HG02885 (cell line): Measurements from ENCODE around the gene TSPAN8.
"Not testable (repeated sequence)": the region's sequence is repeated elsewhere in the genome, so short reads cannot be mapped to it uniquely, and the experiment has no call there.

Experiments
- ATAC-seq: cut with Tn5 transposase; IDR thresholded peaks from one replicate; pipeline ENCODE4 v1.9.1; 2021; ENCODE audit warnings: mild to moderate bottlenecking; ENCODE audit not compliant: unreplicated experiment, poor library complexity

The TSPAN8 gene

DNA sequence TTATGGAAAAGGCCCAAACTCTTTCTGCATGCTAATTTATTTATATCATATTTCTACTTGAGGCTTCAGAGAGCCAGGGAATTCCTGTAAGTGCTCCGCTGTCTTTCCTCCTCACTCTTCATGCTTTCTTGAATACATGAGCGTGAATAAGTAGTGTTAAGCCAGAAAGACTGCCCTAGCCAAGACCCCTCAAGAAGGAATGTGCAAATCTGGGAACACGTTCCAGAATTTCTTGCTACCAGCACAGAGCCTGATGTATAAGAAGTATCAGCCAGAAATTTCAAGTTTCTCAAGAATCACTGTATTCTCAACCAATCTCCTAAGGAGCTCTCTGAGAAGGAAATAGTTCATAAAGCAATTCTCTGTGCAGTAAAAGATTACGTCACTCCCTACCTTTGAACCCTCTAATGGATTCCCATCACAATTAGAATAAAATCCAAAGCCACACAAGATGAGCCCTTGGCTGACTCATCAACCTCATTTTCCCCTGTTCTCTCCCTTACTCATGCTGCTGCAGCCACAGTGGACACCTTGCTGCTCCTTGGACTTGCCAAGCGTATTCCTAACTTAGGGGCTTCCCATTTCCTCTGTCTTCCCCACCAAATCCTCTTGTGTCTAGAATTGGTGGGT is 6.9 kb upstream of the TSPAN8 start:
- ATAC-seq: no peak

DNA sequence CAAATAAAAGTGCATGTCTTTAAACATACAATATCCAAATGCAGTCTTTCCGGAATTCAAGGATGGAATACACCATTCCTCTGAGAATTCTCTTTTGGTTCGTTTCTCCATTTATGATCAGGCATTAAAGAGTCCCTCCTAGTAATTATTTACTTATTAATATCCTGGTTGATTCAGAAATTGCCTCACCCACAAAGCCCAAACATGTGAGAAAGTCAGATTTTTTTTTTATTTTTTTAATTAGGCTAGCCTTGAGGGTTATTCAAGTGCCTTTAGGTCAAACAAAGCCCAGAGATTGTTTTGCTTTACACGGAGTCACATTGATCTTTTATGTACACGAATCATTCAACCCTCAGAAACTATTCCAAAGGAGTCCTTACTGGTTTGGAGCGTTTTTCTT is 6.4 kb upstream of the TSPAN8 start:
- ATAC-seq: no peak

DNA sequence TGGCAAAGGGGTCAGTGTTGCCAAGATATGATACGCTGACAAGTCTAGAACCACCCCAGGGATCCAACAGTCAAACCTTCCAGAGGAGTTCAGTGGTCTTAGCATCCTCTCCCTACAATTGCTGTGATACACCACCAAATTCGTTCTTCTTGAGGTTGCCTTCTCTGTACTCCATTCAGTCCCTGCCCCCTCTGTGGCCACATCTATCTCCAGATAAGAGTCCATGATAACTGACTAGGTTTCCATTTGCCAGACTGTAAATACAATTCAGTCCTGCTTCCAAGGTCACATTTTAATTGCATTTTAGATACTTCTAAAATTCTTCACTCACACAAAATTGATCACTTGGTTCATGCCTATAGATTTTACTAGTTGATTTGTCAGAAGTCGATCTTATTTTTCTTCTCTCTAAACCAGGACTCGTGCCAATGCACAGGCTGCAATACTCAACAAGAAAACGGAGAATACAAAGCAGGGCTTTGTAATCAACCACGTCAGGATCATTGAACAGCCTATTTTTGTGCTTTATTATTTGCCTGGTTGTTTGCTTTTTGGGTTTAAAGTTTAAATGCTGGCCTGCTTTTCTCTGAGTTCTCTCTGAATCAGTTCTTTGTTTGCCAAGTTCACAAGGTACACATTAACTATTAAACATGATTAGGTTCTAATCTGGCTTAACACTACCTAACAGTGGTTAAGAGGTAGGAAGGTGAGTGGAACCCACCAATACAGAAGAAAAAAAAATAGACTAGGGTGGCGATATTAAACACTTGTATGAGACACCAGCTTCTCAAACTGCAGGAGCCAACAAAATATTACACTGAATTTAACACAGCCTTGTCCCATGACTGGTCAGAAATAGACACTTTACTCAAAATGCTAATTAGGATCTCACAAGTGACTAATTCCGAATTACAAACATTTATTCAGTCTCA is 5.3 kb upstream of the TSPAN8 start:
- no peak for ATAC-seq

DNA sequence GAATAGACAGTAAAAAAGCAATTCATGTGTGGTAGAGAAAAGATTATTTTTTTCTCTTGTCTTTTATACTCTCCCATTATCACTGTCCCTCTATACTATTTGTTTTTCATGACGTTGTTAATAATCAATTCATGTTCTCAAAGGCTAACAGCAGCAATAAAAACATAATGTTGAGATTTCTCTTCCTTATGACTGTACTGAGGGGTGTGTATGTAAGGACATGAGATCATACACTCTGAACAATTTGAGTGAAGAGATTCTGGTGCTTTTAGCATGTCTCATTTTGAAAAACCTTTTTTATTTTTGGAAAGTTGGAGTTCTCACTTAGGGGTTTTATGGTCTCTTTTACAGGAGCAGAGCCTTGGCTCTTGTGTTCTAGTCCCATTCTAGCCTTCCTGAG is 3.8 kb upstream of the TSPAN8 start:
- ATAC-seq: no peak

DNA sequence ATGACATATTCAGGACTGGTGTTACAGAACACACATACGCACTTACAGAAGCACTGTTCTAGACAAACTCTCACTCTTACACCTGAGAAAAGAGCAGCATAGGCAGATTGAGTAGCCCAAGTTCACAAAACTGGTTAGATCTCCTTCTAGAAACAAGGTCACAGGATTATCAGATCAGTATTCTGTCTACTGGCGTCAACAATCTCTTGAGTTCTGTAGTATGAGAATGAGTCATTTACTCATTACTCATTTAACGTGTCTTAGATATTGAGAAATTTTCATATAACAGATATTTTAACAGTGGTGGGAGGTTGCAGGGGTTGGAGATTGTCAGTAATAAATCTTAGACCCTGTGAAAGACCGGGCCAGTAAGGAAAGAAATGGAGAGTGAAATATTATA is 2.8 kb upstream of the TSPAN8 start:
- no peak for ATAC-seq

DNA sequence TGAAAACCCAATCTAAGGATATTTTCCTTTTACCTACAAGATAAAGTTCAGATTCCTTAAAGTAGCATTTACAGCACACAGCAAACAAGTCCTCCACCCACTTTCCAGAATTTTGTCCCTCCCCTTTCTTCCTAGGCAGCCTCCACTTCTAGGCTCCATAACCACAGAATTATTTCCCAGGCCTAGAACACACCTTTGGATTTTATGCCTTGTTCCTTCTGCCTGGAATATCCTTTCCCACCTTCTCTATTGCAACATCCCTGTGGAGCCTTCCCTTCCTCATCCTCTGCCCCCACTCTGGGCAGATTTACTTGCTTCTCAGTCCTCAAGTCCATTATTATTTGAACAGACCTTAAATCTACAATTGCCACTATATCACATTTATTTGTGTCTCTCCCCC is 2.1 kb upstream of the TSPAN8 start:
- ATAC-seq: no peak

DNA sequence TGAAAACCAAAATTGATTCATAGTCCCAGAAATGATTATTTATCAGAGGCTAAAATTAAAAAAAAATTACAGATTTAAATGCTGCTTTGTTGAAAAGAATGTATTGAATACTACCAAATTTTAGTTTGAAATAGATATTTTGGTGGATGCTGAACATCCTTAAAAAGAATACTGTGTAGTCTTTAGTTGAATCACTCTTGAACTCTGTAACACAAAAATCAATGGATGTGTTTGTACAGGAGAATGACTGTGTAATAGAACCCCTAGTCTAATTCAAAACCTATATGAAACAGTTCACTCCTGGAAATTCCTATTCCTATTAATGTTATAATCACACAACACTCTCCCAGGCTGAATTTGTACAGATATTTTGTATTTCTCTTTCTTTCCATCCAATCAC is 1.5 kb upstream of the TSPAN8 start:
- ATAC-seq: no peak

DNA sequence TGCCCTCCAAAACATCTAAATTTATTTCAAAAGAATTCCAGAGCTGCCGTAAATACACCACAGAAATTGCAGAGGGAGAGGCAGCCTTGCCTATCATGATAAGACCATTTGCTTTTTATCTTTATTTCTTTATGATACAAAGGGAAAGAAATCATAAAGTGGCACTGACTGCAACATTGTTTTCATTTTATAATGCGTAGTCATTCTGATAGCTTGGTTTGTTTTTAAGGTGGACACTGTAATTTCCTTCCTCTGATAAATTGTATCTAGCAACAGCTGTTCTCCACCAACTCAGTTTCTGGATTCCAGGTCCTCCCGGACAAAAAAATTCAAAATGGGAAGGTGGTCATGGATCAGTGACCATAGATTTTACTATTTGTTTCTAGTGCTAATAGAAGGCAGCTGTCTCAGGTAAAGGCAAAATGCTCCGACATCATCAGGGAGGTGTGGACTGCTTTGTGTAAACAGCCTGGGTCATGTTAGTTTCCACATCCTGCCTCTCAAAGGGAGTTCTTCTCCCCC is 623 bp upstream of the TSPAN8 start:
- no peak for ATAC-seq

DNA sequence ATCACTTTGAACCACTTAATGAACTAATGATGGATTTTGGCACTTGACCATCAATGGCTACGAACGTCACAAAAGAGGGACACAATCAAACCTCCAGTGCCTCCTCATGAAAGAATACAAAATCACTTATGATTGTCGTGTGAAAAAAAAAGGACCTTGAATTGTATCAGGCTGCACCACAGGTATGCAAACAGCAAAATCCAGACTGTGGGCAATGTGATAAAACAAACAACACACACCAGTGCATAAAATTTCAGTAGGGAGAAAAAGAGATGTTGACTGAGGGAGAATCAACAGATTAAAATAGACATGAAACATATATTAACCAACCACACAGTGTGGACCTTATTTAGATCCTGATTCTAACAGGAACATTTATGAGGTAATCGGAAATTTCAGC is 2.6 kb downstream of the TSPAN8 start:
- no peak for ATAC-seq

DNA sequence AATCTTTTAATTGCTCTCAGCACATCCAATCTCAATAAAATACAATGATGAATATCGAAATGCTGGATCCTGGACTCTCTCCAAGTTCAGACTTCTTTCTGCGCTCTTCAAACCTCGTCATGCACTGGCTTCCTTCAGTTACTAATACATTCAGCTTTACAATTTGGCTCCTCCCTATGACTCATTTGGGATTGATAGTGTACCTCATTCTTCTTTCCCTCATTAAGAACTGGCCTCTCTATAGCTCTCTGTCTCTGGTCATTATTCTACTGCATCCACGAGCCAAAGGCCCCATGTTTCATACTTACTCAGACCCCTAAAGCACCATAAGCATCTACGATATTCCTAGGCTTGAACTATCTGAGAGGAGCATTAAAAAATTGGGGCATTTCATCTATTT is 4.9 kb downstream of the TSPAN8 start:
- no peak for ATAC-seq

DNA sequence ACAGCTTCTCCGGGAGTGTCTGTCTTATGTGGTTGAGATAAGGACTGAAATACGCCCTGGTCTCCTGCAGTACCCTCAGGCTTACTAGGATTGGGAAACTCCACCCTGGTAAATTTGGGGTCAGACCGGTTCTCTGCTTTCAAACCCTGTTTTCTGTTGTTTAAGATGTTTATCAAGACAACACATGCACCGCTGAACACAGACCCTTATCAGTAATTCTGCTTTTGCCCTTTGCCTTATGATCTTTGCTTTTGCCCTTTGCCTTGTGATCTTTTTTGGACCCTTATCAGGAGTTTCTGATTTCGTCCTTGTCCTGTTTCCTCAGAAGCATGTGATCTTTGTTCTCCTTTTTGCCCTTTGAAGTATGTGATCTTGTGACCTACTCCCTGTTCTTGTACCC is 7.8 kb downstream of the TSPAN8 start:
- ATAC-seq: not testable (repeated sequence)

DNA sequence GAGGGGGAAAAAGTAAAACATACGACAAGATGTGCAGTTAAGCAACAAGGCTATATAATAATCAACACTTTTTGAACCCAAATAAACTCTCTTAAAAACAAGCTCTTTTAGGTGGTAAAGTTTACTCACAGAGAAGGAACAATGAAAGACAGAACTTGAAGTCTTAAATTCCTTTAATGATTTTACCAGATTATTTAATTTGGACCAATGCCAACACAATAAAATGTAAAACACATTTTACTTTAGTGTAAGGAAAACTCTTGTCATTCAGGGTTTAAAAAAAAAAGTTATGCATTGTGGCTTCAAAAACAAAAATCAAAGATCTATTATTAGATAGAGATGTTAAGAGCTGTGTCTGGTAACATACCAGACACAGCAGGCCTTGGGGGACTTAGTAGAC is 13.1 kb downstream of the TSPAN8 start:
- no peak for ATAC-seq

DNA sequence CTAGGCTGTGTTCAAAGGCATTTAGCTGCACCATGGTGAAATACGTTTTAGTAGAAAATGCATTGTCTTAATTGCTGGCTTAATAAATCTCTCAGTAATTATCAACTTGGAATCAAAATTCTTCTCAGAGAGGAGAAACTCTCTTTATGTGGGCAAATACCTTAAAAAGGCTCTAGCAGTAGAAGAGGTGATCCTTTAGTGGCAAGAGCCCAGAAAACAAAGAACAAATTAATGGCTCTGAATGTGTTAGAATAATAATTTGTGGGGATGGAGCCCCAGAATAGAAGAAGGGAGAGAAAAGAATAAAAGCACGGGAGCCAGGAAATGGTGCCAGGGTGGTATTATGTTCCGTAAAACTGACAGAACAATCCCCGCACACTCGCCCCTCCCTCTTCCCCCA is 14.8 kb downstream of the TSPAN8 start:
- ATAC-seq: no peak

DNA sequence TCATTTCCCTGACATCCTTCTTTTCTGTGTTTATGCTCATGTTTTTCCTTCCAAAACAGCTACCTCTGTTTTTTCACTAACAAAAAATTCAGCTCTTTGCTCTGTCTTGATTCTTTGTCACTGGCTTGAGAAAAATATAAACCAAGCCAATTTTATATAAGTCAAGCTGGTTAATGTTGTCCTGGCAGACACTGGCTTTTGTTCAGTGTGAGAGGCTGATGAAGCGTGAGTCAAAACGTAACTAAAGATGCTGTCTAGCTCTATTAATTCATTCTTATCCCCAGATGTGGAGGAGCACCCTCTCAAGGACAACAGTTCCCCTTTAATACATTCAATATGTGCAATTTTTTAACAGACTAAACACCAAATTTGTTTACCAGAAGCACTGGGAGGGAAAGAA is 15.8 kb downstream of the TSPAN8 start:
- ATAC-seq: no peak

DNA sequence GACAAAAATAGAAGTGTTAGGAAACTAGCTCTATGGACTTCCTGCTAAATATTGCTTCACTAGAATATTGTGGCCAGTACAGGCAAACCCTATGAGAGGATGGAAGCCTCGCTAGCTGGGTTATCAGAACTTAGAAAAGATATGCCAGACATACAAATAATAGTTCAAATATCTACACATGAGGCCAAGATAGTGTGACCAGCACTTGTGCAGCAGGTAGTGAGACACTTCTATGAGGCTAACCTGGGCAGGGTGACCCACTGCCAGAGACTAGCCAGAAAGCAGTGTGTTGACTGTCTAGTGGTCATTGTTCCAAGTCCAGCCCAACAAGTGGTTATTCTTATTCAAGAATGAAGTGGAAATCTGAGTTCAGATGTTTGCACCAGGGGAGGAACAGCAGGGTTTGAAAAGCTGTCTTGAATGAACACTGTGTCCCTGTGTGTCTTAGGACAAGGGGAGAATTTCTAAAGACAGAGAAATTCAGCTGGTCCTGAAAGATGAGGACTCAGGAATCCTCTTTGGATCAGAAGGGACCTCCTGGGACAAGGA is 16.3 kb downstream of the TSPAN8 start:
- no peak for ATAC-seq

DNA sequence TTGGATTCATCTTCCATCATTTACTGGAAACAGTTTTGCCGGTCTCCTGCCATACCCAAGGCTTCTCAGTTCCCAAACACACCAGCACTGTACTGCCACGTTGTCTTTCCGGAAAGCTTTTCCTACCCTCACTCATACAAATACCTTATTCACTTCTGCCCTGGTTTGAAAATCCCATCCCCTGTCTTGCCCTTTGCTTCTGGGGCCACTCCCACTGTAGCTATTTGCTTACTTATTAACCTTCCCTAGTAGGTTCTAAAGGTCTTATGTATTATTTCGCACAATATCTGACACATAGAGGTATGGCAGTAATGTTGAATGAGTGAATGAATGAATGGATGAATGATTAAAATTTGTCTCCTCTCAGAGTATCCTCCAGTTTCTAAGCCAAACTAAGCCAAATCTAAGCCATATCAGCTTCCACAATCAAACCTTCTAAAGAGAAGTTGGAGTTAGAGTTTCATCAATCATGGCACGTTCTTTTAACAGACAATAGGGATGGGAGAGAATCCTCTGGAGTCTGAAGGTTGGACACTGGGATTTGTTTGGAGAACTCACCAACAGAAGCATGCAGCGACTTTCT is 18.6 kb downstream of the TSPAN8 start:
- no peak for ATAC-seq

DNA sequence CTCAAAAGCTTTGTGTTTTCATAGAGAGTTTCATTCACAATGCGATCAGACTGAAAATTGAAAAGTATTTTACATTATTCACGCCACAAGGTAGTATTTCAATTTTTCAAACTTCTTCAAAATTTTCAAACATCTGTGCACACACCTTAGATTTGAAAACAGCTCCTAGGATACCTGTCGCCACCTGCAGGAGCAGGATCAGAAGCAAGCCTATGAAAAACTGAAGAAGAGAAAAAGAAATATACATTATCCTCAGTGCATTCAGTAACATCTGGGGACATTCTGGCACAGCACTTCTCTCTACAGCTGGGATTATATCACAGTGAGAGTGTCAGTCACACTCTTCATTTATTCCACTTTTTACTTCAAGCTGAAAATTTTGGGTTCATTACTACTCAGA is 19.8 kb downstream of the TSPAN8 start:
- no peak for ATAC-seq

DNA sequence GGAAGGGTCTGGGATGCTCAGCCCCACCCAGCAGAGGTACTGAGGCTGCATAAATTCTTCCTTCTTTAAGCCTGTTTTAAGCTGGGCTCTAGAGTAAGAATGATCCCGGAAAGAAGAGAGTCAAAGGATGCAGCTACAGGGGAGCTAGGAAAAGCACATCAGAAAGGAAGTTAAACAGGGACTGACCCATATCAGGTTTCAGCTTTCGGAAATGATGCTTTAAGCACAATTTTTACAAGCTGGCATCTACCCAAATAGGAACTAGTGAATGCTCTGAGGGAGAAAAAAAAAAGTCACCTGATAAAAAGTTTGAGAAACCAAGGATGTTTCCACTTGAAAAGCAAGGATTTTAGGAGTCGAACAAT is 22.0 kb downstream of the TSPAN8 start:
- no peak for ATAC-seq

DNA sequence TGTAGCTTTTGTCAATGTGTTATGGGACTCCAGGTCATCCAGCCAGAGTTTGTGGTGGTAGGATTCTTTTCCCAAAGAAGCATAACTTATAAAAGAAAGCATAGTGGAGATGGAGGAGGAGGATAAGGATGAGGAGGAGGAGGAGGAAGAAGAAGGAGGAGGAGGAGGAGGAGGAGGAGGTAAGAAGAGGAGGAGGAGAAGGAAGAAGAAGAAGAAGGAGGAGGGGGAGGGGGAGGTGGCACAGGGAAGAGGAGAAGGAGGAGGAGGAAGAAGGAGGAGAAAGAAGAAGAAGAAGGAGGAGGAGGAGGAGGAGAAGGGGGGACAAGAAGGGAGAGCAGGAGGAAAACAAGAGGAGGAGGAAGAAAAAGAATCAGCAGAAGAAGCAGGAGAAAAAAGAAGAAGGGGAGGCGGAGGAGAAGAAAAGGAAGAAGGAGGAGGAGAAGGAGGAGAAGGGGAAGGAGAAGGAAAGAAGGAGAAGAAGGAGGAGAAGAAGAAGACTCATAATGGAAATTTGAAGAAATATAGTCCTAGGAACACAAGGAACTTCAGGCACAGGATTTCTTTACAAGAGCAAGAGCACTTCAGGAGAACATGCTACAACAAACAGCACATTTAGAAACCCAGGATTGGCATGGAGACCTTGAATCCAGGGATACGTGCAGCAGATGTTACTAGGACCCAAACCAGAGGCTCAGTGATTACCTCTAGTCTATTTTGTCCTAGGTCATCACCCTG is 22.6 kb downstream of the TSPAN8 start:
- ATAC-seq: no peak

DNA sequence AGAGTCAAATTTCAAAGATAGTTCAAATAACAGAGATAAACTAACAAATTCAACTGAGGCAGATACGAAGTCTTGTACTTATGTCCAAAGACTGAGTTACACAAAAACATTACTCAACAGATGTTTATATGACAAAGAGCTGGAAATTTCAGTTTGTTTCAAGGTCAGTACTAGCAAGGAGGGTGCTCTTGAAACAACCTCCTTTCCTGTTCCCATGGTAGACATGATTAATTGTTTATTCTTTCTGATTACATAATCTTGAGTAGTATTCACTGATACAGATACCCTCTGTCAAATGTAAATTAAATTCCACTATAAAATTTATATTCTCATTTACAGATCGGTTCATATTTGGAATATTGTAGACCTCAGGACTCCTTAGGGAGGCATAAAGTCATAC is 23.4 kb downstream of the TSPAN8 start:
- no peak for ATAC-seq
